ENCODE data around the gene OSBPL3.

OSBPL3 gene

DNA sequence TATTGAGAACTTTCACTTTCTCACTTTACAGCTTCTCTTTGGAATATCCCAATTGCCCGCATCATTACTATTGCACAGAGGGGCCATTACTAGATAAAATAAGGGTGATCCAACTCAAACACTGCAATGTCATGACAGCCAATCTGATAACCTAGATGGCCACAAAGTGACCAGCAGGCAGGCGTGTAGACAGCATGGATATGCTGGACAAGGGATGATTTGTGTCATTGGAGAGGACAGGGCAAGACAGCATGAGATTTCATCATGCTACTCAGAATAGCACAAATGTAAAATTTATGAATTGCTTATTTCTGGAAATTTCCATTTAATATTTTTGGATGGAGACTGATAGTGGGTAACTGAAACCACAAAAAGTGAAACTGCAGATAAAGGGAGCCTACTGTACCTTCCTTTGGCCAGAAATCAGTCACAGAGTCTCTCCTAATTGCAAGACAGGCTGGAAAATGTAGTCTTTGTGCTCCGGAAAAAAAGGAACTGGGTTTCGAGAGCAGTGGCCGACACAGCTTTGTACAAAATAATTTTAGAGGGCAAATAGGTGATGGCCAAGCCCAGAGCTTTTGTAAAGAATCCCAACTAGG is 216.6 kb downstream of the OSBPL3 start:
- no peak for DNase-seq (ENCODE audit: low read depth)

DNA sequence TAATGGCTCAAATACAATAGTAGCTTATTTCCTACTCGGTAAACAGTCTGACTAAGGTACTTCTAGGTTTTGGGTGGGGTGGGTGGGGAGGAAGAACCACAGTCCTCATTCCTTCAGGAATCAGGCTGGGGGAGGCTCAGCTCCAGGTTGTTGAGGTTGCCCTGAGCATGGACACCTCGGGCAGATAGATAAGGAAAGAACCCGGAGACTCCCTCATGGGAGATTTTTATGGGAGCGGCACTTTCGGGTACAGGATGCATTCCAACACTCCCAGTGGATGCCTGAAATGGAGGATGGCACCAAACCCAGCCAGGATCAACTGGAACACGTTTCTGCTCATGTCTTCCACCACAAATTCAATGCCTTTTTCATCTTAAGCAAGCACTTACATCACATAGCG is 217.2 kb downstream of the OSBPL3 start:
- DNase-seq (ENCODE audit: low read depth): no peak

DNA sequence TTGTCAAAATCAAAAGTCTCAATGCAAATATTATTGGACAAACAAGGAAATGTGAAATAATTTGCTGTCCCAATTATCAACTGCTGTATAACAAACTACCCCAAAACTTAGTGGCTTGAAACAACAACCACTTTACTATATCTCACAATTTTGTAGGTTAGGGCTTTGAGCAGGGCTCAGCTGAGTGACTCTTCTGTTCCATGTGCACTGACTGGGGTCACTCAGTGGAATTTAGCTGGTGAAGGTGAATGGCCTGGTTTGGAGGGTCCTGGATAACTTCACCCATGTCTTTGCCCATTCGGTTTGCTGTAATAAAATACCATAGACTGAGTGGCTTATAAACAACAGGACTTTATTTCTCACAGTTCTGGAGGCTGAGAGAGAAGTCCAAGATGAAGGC is 219.0 kb downstream of the OSBPL3 start:
- no peak for DNase-seq (ENCODE audit: low read depth)

DNA sequence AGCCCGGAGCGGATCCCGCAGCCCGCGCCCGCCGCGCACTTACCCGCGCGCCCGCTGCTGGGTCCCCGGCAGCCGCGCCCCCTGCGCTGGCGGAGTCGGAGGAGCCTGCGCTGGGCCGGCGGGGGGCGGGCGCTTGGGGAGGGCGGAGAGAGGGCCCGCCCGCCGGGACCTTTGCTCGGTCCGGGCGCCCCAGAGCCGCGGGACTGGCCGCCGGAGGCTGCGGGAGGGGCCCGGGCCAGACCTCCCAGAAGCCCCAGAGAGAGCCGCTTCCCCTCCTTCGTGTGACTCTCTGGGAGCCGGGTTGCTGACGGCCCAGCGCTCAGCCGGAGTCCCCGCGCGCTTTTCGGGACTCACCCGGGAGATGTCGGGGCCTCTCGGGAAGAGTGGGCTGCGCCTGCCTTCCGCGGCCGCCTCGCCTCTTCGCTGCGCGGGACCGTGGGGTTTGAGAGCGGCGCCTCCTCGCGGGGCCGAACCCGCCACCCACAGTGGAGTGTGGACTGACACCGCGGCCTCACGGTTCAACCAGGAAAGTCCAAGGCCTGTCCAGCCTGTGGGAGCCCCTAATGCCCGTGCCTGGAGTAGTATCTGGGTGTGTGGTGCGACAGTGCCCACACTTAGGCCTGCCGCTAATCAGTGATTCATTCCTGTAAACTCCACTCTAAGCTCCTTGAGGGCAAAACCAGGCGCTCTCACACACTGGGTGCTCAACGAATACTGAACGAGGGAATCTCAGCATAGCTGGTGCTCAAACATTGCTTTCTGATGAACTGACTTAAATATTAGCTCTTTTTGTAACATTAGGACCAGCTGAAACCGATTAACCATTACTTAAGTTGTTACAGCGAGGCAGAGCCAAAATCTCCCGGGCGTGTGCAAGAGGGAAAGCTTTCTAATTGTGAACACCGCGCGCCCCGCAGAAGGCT is 222.4 kb downstream of the OSBPL3 start, which contains the start of gene GSDME:
TSS of gene GSDME (minus strand) at position 112 of the 923 bp plus-strand sequence. CDS start 7,690 bp downstream, outside the sequence.
- peak; percentile 41 for DNase-seq (ENCODE audit: low read depth)

DNA sequence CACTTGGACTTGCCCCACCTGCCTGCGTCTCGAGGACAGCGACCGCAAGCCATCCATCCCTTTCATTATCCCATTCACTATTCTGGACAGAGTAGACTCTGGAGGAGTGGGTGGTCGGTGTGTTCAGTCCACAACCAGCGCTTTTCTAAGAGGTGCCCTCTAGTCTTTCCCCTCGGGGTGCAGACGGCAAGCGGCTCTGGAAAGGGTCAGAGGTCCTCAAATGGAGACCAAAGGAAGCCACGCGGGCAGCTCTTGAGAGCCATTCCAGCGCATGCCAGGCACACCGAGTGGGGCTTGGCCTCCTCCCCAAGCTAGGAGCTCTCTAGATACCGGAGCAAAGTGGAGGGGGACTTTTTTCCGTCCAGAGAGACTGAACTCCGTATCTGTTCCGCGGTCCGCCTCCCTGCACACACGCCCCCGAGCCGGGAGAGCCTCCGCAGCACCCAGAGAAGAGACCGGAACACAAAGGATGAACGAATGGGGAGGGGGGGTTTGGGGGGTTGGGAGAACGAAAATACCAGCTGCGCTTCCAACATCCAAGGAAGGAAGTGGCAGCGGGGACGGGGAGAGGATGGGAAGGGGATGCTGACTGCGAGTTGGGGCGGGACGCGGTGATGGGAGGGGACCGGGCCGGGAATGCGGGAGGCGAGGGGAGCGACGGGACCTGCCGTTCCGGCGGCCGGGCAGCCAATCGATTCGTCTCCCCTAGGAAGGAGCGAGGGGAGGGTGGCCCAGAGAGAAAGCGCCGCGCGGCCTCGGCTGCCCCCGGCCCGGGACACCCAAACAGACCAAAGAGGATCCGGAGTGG is 223.2 kb downstream of the OSBPL3 start:
- DNase-seq (ENCODE audit: low read depth): peak; percentile 37

DNA sequence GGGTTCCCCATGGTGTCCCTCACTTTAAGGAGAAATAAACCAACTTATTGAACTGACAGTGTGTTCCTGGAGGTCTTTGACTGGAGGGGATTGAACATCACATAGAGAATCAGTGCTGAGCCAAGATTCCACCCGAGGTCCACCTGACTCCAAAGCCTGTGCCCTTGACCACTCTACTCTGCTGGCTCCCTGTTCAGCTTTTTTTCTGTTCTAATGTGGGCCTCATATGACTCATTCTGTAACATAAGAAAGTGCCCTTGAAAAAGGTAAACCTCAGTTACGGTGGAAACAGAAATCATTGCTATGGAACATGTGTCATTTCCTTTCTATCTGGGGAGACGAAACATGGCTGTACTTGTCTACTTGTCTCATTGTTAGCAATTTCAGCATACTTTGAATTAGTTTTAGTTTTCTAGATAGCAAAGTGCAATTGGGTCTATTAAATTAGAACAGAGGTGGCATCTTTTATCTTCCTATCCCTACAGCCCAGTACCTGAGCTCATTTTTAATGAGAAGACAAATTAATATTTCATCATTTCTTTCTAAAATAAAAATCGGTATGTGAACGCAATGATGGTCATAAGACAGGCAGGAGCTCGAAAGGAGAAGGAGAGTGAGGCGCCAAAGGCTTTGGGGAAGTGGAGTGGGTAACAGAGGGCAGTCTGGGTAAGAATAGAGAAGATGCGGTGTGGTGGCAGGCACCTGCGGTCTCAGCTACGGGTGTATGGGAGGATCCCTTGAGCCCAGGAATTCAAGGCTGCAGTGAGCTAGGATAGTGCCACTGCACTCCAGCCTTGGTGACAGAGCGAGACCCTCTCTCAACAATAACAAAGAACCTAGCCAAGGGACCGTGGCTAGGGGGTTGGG is 224.2 kb downstream of the OSBPL3 start:
- peak; percentile 72 for DNase-seq (ENCODE audit: low read depth)

DNA sequence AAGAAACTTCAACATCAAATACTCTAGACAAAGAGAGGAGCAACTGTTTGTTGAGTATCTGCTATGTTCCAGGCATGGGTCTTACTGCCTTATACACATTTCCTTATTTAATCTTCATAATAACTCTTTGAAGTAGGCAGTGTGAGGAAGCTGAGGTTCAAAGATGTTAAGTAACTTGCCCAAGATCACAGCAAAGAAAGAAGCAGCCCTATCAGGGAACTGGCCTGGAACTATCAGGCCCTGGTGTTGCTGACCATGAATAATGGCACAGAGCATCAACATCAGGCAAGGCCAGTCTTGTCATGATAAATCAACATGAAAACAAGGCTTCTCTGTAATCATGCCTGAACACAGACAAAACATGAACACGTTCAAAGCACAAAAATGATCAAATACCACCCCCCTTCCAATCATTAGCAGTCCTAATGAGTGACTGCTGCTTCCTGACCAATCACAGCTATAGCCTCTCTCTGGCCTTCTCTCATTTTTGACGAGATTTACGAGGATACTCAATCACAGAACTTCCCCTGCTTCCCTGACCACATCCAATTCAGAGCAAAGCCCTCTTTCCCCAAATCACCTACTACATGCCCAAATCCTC is 225.0 kb downstream of the OSBPL3 start:
- no peak for DNase-seq (ENCODE audit: low read depth)

DNA sequence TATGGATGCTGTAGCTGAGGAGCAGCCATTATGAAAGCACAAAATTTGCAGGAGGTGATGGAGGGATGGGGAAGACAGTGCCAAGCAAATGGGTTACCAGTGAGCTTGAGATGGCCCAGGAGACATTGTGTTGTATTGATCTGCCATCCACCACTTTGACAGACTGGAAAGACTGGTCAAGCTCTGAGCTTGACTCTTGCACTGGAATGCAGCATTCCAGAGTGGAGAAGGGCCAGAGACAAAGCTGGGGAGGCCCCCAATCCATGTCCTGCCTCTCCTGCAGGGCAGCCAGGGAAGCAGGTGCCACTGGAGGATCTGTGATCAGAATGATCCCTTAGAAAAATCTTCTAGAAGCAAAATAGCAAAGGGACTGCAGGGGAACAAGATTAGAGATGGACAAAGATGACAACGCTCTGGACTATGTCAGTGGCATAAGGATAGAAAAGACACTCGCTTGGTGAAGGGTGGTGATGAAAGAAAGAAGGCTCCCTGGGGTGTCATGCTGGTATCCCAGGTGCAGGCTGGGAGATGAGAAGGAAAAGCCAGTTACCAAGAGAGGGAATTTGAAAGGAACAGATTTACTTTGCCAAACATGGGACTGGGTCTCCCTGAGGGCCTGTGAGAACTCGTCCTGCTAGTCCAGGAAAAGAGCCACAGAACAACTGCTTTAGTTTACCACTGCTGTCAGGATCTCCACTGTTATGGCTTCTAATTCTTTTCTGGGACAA is 227.7 kb downstream of the OSBPL3 start:
- no peak for DNase-seq (ENCODE audit: low read depth)

DNA sequence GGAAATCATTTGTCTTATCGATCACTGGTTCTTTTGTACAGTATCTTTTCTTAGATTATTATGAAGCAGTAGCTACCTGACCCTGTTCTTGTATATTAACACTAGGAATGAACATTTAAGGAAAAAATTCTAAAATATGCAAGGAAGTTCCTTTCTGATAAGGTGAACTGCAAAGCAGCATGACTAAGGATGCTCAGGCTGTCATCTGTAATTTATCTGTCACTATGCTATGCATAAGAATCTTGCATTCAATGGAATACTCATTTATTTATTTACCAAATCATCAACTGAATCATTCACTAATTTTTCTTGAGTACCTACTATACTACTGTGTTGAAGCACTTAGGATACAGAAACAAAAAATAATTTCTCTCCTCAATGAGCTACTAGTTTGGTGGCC is 228.5 kb downstream of the OSBPL3 start:
- no peak for DNase-seq (ENCODE audit: low read depth)

DNA sequence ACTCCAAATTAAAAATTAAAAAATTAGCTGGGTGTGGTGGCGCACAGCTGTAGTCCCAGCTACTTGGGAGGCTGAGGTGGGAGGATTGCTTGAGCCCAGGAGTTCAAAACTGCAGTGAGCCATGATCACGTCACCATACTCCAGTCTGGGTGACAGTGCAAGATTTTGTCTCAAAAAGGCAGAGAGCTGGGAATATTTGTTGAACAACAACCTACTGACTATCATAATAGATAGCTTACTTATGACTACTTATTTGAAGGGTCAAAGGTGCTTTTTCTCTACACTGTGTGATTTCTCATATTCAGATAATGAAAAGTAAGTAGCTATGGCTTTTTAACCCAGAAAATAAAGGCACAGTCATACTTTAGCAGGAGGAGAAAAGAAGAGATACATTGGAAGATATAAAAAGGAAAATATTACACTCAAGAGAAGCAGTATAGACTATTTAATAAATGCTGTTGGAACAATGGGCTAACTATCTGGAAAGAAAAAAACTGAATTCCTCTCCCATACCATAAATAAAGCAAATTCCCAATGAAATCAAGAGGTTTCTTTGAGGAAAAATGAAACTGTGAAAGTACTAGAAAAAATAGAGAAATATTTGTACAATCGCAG is 229.4 kb downstream of the OSBPL3 start:
- no peak for DNase-seq (ENCODE audit: low read depth)

DNA sequence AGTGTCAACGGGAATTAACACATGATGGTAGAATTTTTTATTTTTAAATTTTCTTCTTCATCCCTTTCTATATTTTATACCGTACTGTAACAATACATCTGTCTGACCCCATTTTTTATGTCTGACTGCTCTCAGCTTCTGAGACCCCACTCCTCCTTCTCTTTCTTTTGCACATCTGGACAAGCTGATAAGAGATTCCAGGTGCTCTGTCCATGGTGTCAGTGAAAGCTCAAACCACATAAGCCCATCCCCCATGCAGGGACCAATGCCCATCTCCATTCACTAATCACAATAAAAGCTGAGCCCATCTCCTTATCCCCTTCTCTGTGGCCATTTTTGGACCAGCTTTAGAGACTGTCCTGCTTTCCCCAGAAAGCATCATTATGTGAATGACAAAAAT is 231.5 kb downstream of the OSBPL3 start:
- no peak for DNase-seq (ENCODE audit: low read depth)
